ENCODE measurements around the gene BHLHA15.

DNA sequence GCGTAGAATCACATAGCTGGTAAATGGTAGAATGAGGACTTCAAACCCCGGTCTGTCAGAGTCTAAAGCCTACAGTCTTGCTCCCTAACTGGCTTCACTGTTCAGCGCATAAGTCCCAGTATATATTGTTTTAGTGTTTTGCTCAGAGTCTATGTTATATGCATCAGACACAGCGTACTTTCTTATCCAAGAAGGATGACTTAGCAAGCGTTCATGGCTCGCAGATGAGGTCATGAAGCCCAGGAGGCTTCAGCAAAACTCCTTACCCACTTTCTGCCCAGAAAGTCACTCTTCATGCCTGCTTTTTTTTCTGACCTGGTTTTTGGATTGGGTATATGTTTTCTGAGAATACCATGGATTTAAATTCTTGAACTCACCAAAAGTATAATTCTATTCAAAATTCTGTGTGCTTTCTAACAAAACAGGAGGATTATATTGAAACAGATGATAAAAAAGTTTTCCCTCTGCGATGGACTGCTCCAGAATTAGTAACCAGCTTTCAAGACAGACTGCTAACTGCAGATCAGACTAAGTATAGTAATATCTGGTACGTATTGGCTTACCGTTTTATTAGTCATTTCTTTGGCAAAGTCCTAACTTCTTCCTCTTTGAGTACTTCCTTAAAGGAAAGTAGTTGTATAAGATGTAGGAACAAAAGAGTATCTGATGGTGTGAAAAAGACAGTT is 24.6 kb upstream of the BHLHA15 start:
- TF ChIP-seq TOE1 (CRISPR knock-in tag; IDR thresholded peaks at IDR 0.05) (no peak), CREM (IDR thresholded peaks at IDR 0.05) (no peak), CREM (CRISPR knock-in tag; IDR thresholded peaks at IDR 0.05) (no peak), MAFK (conservative IDR thresholded peaks at IDR 0.05 in 1 of 2, IDR thresholded peaks at IDR 0.05 in 1 of 2; ENCODE audit: low read length in 2 of 2) (no peak), ZNF674 (CRISPR knock-in tag; IDR thresholded peaks at IDR 0.05; ENCODE audit: low read depth) (no peak), U2AF2 (IDR thresholded peaks at IDR 0.05; ENCODE audit: low read depth, low read length) (no peak), PHF21A (CRISPR knock-in tag; IDR thresholded peaks at IDR 0.05) (no peak), ZNF207 (IDR thresholded peaks at IDR 0.05; ENCODE audit: borderline replicate concordance) (no peak)

Measured in HepG2 (cell line).